WTC11 (cell line): ENCODE measurements around the gene PPP1R1B. TPM values are rescaled to one million over a fixed set of nuclear protein-coding genes. Genes with fewer than 3 reads are reported as not detected.
A peak's percentile ranks its signal among the peaks of the same experiment; 100 is the strongest.

Experiments
- ATAC-seq: fragments of 200-7000 bp; cut with Tn5 transposase; 2 replicates; pipeline ENCODE4 v1.10.0; 2021; ENCODE audit warnings: mild to moderate bottlenecking, moderate library complexity
- CTCF ChIA-PET: fragments of 300-600 bp; sonication (Branson Sonifier 250); formaldehyde crosslinking; loops from one replicate; lab custom pipeline; 2021; ENCODE audit warnings: antibody characterized with exemption; lab: Charles Lee
- POLR2A ChIA-PET: fragments of 350-600 bp; sonication (Branson Sonifier 250); formaldehyde crosslinking; loops from one replicate; lab custom pipeline; 2021; ENCODE audit warnings: antibody characterized with exemption; lab: Charles Lee
- DNase-seq: peaks from one replicate; pipeline ENCODE4 v3.0.0; 2021; ENCODE audit warnings: low spot score
- H3K27ac Mint-ChIP-seq: 2 replicates; pipeline ENCODE4 v1.8.0; 2021; ENCODE audit warnings: mixed read lengths
- H3K27me3 Mint-ChIP-seq: 2 replicates; pipeline ENCODE4 v1.8.0; 2021; ENCODE audit warnings: low read depth, mild to moderate bottlenecking, moderate library complexity, mixed read lengths
- H3K36me3 Mint-ChIP-seq: 2 replicates; pipeline ENCODE4 v1.8.0; 2021; ENCODE audit warnings: mixed read lengths
- H3K4me1 Mint-ChIP-seq: 2 replicates; pipeline ENCODE4 v1.8.0; 2022; ENCODE audit warnings: mixed read lengths
- H3K4me3 Mint-ChIP-seq: 2 replicates; pipeline ENCODE4 v1.8.0; 2021; ENCODE audit warnings: mild to moderate bottlenecking, moderate library complexity, mixed read lengths
- H3K9me3 Mint-ChIP-seq: 2 replicates; pipeline ENCODE4 v1.8.0; 2021; ENCODE audit warnings: mixed read lengths
- EMX1 ChIP-seq: fragments of 250-450 bp; sonication (Bioruptor Pico); IDR thresholded peaks from 2 replicates; pipeline ENCODE4 v1.8.0; 2021; ENCODE audit warnings: mild to moderate bottlenecking
- GRHL2 ChIP-seq: fragments of 250-450 bp; sonication (Bioruptor Pico); IDR thresholded peaks from 2 replicates; pipeline ENCODE4 v1.8.0; 2022; ENCODE audit warnings: mild to moderate bottlenecking, moderate library complexity; ENCODE audit not compliant: insufficient replicate concordance, severe bottlenecking
- IRF2 ChIP-seq: sonication (generic); formaldehyde crosslinking; IDR thresholded peaks from 2 replicates; pipeline ENCODE4 v1.8.0; 2022; ENCODE audit warnings: low read depth, missing genetic modification reagents, borderline replicate concordance
- NFE2L1 ChIP-seq: sonication (generic); formaldehyde crosslinking; IDR thresholded peaks from 2 replicates; pipeline ENCODE4 v1.8.1; 2023; ENCODE audit warnings: missing genetic modification reagents
- NR1H2 ChIP-seq: sonication (generic); formaldehyde crosslinking; IDR thresholded peaks from 2 replicates; pipeline ENCODE4 v1.9.0; 2021; ENCODE audit warnings: mild to moderate bottlenecking, moderate library complexity, missing genetic modification reagents
- NR2C2 ChIP-seq: sonication (generic); formaldehyde crosslinking; IDR thresholded peaks from 2 replicates; pipeline ENCODE4 v1.8.0; 2022; ENCODE audit warnings: mild to moderate bottlenecking, missing genetic modification reagents
- PRRX2 ChIP-seq: fragments of 250-450 bp; sonication (Bioruptor Pico); IDR thresholded peaks from 2 replicates; pipeline ENCODE4 v1.8.0; 2021; ENCODE audit warnings: mild to moderate bottlenecking
- RORB ChIP-seq: fragments of 250-450 bp; sonication (Bioruptor Pico); IDR thresholded peaks from 2 replicates; pipeline ENCODE4 v1.9.0; 2021; ENCODE audit warnings: mild to moderate bottlenecking
- TCF7 ChIP-seq: sonication (generic); formaldehyde crosslinking; IDR thresholded peaks from 2 replicates; pipeline ENCODE4 v1.8.0; 2022; ENCODE audit warnings: mild to moderate bottlenecking, low read depth, missing genetic modification reagents, moderate library complexity
- TEAD4 ChIP-seq: sonication (generic); formaldehyde crosslinking; IDR thresholded peaks from 2 replicates; pipeline ENCODE4 v1.8.0; 2022; ENCODE audit warnings: mild to moderate bottlenecking, missing genetic modification reagents
- ZNF317 ChIP-seq: sonication (generic); formaldehyde crosslinking; IDR thresholded peaks from 2 replicates; pipeline ENCODE4 v1.8.1; 2023; ENCODE audit warnings: low read depth, mild to moderate bottlenecking, moderate library complexity, missing genetic modification reagents, borderline replicate concordance
- ZNF416 ChIP-seq: fragments of 250-450 bp; sonication (Bioruptor Pico); IDR thresholded peaks from 2 replicates; pipeline ENCODE4 v1.9.0; 2021; ENCODE audit warnings: mild to moderate bottlenecking, inconsistent platforms
- ZNF671 ChIP-seq: fragments of 250-450 bp; sonication (Bioruptor Pico); IDR thresholded peaks from 2 replicates; pipeline ENCODE4 v1.8.0; 2021; ENCODE audit warnings: mild to moderate bottlenecking
- total RNA-seq: library from RNA; stranded (reverse); gene quantifications from 3 replicates; pipeline ENCODE4 v1.2.3, GENCODE V29; 2021
- TF ChIP-seq, protein P1 (sequence below): sonication (generic); formaldehyde crosslinking; IDR thresholded peaks from 2 replicates; pipeline ENCODE4 v1.8.1; 2023; ENCODE audit warnings: mild to moderate bottlenecking, missing genetic modification reagents
- TF ChIP-seq, protein P2 (sequence below): fragments of 250-450 bp; sonication (Bioruptor Pico); IDR thresholded peaks from 2 replicates; pipeline ENCODE4 v1.9.0; 2021; ENCODE audit warnings: mild to moderate bottlenecking
- TF ChIP-seq, protein P3 (sequence below): fragments of 250-450 bp; sonication (Bioruptor Pico); IDR thresholded peaks from 2 replicates; pipeline ENCODE4 v2.1.2; 2022; ENCODE audit warnings: mild to moderate bottlenecking, moderate library complexity
- TF ChIP-seq, protein P4 (sequence below): sonication (generic); formaldehyde crosslinking; IDR thresholded peaks from 2 replicates; pipeline ENCODE4 v1.8.0; 2022; ENCODE audit warnings: mild to moderate bottlenecking, missing genetic modification reagents
- TF ChIP-seq, protein P5 (sequence below): sonication (generic); formaldehyde crosslinking; IDR thresholded peaks from 2 replicates; pipeline ENCODE4 v1.8.0; 2023; ENCODE audit warnings: missing genetic modification reagents
- TF ChIP-seq, protein P6 (sequence below): sonication (generic); formaldehyde crosslinking; IDR thresholded peaks from 2 replicates; pipeline ENCODE4 v1.8.1; 2023; ENCODE audit warnings: mild to moderate bottlenecking, missing genetic modification reagents

The PPP1R1B gene
- total RNA-seq, 1 experiment from 2014 or later, result 20.5 TPM

DNA sequence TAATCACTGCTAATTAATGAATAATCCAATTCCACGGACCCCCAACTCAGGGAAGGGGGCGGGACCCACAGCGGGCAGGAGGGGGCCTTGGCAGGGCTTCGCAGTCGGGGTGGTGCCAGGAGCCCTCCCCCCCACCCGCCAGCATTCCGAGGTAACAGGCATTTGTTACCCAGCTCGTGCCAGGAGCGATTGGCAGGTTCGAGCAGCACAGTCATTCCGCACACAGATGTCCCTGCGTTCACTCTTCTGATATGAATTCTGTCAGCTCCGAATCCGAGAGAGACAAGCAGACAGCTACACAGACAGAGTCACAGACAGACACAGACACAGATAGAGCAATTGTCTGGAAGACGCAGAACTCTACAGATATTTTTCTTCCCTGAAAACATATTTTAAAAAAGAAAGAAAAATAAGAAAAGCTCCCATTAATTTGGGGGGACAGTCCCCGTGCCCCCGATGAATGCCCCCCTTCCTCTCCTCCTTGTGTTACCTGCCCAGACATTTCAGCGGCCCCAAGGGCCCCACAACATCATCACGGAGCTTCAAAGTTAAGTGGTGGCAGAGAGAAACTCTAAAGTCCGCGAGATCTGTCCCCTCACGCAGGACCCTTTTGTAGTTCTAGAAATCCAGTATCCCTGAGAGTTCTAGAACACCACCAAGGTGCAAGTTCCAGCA lies 29.2 kb upstream of the PPP1R1B start (continued):
- TF ChIP-seq, protein P1, sequence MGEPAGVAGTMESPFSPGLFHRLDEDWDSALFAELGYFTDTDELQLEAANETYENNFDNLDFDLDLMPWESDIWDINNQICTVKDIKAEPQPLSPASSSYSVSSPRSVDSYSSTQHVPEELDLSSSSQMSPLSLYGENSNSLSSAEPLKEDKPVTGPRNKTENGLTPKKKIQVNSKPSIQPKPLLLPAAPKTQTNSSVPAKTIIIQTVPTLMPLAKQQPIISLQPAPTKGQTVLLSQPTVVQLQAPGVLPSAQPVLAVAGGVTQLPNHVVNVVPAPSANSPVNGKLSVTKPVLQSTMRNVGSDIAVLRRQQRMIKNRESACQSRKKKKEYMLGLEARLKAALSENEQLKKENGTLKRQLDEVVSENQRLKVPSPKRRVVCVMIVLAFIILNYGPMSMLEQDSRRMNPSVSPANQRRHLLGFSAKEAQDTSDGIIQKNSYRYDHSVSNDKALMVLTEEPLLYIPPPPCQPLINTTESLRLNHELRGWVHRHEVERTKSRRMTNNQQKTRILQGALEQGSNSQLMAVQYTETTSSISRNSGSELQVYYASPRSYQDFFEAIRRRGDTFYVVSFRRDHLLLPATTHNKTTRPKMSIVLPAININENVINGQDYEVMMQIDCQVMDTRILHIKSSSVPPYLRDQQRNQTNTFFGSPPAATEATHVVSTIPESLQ (CRISPR knock-in tag), result no peak

DNA sequence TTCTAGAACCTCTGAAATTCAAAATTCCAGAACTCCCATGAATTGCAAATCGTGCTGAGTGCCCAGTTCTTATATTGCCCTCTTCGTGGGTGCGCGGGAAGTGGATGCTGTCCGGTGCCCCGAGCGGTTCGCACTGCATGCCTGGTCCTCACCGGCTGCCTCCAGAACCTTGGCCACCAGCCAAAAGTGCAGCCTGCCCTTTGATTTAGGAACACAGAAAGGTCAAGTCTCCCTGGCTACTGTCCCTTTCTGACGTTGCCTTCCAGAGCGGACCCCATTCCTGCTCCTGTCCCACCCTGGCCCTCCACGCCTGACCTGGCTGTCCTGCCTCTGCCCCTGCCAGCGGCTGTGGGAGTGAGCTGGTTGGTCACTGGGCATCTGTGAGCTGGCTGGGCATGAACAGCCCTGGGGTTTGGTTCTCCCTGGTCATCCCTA lies 28.7 kb upstream of the PPP1R1B start:
- no peak for DNase-seq
- H3K36me3 Mint-ChIP-seq, result no peaks in the 10 kb centered on the region
- no peak for TF ChIP-seq ZNF671 (CRISPR knock-in tag)
- no peak for TF ChIP-seq NFE2L1 (CRISPR knock-in tag)
- no peak for TF ChIP-seq GRHL2
- TF ChIP-seq, protein P2, sequence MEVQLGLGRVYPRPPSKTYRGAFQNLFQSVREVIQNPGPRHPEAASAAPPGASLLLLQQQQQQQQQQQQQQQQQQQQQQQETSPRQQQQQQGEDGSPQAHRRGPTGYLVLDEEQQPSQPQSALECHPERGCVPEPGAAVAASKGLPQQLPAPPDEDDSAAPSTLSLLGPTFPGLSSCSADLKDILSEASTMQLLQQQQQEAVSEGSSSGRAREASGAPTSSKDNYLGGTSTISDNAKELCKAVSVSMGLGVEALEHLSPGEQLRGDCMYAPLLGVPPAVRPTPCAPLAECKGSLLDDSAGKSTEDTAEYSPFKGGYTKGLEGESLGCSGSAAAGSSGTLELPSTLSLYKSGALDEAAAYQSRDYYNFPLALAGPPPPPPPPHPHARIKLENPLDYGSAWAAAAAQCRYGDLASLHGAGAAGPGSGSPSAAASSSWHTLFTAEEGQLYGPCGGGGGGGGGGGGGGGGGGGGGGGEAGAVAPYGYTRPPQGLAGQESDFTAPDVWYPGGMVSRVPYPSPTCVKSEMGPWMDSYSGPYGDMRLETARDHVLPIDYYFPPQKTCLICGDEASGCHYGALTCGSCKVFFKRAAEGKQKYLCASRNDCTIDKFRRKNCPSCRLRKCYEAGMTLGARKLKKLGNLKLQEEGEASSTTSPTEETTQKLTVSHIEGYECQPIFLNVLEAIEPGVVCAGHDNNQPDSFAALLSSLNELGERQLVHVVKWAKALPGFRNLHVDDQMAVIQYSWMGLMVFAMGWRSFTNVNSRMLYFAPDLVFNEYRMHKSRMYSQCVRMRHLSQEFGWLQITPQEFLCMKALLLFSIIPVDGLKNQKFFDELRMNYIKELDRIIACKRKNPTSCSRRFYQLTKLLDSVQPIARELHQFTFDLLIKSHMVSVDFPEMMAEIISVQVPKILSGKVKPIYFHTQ (CRISPR knock-in tag), result no peak
- no peak for TF ChIP-seq RORB
- no peak for TF ChIP-seq TCF7 (CRISPR knock-in tag)
- TF ChIP-seq, all 79 proteins: peak for 0
- Mint-ChIP-seq H3K4me1 (peaks cover 59% of the 10 kb centered on the region), H3K4me3 (peak overlapping the region; percentile 20; the same call in 1 of the 2 replicates), H3K9me3 (no peaks in the 10 kb centered on the region), H3K27ac (no peak overlapping the region), H3K27me3 (peaks cover 100% of the 10 kb centered on the region)
- ChIA-PET CTCF (interaction anchor here (0.7 to 11.0 kb wide), 5 partner anchors 22 to 49 kb away, joined by 3 to 86 read pairs (median 7); no protein-coding TSS in a partner anchor), POLR2A (no interaction called here)
- no peak for ATAC-seq

DNA sequence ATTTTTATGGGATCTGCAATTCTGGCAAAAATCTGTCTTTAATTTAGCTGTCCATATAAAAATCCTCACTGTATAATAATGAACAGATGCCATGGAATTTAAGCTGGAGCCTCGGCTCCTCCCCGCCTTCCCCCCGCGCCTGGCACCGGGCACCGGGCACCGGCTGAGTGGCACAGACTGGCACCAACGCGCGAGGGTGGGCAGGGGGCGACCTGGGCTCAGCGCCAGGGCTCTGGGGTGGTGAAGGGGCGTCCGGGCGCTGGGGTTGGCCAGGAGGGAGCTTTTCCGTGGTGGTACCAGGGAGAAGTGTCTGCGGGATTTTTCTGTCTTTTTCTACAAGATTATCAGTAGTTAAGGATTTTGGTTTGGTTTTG lies 28.1 kb upstream of the PPP1R1B start:
- DNase-seq (no peak), ATAC-seq (no peak)
- H3K9me3 Mint-ChIP-seq, result no peaks in the 10 kb centered on the region
- H3K36me3 Mint-ChIP-seq, result no peaks in the 10 kb centered on the region
- no peak overlapping the region for H3K4me3 Mint-ChIP-seq
- H3K4me1 Mint-ChIP-seq, result peaks cover 65% of the 10 kb centered on the region
- H3K27me3 Mint-ChIP-seq, result peaks cover 100% of the 10 kb centered on the region
- H3K27ac Mint-ChIP-seq, result no peak overlapping the region
- POLR2A ChIA-PET, result interaction anchor here (0.5 kb wide), 2 partner anchors 20 to 295 kb away, joined by 4 to 5 read pairs; no protein-coding TSS in a partner anchor
- CTCF ChIA-PET, result interaction anchor here (0.7 to 11.0 kb wide), 5 partner anchors 22 to 49 kb away, joined by 3 to 86 read pairs (median 7); no protein-coding TSS in a partner anchor
- TF ChIP-seq, protein P3, sequence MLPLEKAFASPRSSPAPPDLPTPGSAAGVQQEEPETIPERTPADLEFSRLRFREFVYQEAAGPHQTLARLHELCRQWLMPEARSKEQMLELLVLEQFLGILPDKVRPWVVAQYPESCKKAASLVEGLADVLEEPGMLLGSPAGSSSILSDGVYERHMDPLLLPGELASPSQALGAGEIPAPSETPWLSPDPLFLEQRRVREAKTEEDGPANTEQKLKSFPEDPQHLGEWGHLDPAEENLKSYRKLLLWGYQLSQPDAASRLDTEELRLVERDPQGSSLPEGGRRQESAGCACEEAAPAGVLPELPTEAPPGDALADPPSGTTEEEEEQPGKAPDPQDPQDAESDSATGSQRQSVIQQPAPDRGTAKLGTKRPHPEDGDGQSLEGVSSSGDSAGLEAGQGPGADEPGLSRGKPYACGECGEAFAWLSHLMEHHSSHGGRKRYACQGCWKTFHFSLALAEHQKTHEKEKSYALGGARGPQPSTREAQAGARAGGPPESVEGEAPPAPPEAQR (CRISPR knock-in tag), result no peak
- TF ChIP-seq, protein P4, sequence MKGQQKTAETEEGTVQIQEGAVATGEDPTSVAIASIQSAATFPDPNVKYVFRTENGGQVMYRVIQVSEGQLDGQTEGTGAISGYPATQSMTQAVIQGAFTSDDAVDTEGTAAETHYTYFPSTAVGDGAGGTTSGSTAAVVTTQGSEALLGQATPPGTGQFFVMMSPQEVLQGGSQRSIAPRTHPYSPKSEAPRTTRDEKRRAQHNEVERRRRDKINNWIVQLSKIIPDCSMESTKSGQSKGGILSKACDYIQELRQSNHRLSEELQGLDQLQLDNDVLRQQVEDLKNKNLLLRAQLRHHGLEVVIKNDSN (CRISPR knock-in tag), result no peak
- no peak for TF ChIP-seq ZNF671 (CRISPR knock-in tag)
- TF ChIP-seq, protein P5, sequence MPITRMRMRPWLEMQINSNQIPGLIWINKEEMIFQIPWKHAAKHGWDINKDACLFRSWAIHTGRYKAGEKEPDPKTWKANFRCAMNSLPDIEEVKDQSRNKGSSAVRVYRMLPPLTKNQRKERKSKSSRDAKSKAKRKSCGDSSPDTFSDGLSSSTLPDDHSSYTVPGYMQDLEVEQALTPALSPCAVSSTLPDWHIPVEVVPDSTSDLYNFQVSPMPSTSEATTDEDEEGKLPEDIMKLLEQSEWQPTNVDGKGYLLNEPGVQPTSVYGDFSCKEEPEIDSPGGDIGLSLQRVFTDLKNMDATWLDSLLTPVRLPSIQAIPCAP (CRISPR knock-in tag), result no peak
- no peak for TF ChIP-seq NR2C2
- TF ChIP-seq ZNF416, result no peak
- TF ChIP-seq IRF2, result no peak
- no peak for TF ChIP-seq ZNF317 (CRISPR knock-in tag)
- no peak for TF ChIP-seq TEAD4 (CRISPR knock-in tag)
- no peak for TF ChIP-seq PRRX2
- TF ChIP-seq EMX1 (CRISPR knock-in tag), result no peak
- TF ChIP-seq, protein P2 (CRISPR knock-in tag), result no peak
- TF ChIP-seq NR1H2 (CRISPR knock-in tag), result no peak
- TF ChIP-seq, protein P6, sequence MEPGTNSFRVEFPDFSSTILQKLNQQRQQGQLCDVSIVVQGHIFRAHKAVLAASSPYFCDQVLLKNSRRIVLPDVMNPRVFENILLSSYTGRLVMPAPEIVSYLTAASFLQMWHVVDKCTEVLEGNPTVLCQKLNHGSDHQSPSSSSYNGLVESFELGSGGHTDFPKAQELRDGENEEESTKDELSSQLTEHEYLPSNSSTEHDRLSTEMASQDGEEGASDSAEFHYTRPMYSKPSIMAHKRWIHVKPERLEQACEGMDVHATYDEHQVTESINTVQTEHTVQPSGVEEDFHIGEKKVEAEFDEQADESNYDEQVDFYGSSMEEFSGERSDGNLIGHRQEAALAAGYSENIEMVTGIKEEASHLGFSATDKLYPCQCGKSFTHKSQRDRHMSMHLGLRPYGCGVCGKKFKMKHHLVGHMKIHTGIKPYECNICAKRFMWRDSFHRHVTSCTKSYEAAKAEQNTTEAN (CRISPR knock-in tag), result no peak
